ENCODE data around the gene HOXA4. TPM values are rescaled to one million over a fixed set of nuclear protein-coding genes. Genes with fewer than 3 reads are reported as not detected.

The HOXA4 gene
- total and polyA plus RNA-seq, 12 donors = 0.20 to 1.2 (median 0.59) TPM; not detected in 4

DNA sequence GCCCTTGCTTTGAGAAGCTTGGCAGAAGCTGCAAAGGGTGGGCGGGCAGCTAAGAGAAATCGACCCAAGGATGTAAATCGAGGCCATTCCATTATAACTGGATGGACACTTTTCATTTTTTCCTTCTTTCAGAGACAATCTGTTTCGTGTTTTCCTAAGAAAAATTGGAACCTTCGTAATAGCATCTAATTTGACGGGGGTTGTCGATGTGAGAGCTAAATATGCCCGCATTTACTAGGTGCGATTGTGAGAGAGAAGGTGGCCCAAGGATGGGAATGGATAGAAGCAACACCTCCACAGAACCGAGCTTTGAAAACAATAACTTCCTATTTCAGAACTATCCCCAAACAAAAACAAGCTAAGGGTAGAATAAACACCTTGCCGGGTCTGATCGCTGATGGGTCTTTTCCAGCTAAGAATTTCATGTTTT, 848 bp upstream of the HOXA4 start:
- H3K27ac ChIP-seq = peak overlapping the region in 2 of 10 donors; percentile 60 to 73
- intact Hi-C loops (cut with DNase I) = loop anchor here in 1 of 10 donors (5.0 kb wide), 1 partner anchor 34 kb away; the partner anchor contains the start of gene HOXA1
- no peak for TF ChIP-seq CTCF (IDR thresholded peaks at IDR 0.05)
- no peak for ATAC-seq
- peaks cover 45 to 100% (median 99%) of the 10 kb centered on the region in 7 donors for H3K27me3 ChIP-seq
- DNase-seq = no peak
- no peaks in the 10 kb centered on the region for H3K9me3 ChIP-seq
- H3K4me1 ChIP-seq = peaks cover 0 to 14% (median 0%) of the 10 kb centered on the region in 9 donors
- no peaks in the 10 kb centered on the region for H3K36me3 ChIP-seq
- H3K4me3 ChIP-seq = peak overlapping the region in 9 of 10 donors; percentile 17 to 58 (median 48)
- WGBS, 2 donors = 19 to 20% methylated on average over 12 of the region's 12 CpGs

DNA sequence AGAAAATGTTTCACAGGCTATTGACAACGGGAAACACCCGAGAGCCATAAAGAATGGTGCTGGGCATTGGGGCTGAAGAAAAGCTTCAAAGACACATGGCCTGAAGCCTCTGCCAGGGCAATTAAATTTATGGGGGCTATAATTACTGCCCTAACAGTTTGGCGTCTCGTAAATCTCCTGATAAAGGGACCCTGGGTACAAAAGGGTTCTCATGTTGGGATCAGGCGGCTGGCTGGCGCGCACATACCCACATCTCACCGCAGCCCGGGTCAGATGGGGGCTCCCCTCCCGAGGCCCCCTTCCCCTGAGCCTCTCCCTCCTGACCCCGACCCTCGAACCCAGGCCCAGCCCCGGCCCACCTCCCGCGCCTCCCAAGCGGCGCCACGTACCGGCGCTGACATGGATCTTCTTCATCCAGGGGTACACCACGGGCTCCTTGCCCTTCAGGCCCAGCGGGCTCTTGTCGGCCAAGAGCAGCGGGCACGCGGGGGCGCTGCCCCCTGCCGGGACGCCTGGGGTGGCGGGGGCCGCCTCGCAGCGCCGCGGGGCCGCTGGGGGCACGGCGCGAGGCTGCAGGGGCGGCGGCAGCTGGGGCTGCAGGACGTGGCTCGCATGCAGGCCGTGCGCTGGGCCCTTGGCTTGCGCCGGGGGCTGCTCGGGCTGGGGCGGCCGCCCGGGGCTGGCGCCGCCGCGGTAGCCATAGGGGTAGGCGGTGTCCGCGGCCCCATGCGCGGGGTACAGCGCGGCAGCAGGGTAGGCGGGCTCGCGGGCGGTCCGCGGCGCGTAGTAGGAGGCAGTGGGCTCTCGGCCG, 623 bp downstream of the HOXA4 start:
- 4 to 5% methylated on average over 66 to 72 of the region's 72 CpGs for WGBS, 2 donors
- Histone ChIP-seq H3K27me3 (peaks cover 44 to 100% (median 99%) of the 10 kb centered on the region in 7 donors), H3K27ac (peak overlapping the region in 7 of 10 donors; percentile 28 to 88 (median 70)), H3K4me1 (peaks cover 0 to 11% (median 0%) of the 10 kb centered on the region in 9 donors), H3K9me3 (no peaks in the 10 kb centered on the region), H3K4me3 (peak overlapping the region in 9 of 10 donors; percentile 17 to 58 (median 48)), H3K36me3 (no peaks in the 10 kb centered on the region)
- peak in 1 of 9 donors; percentile 3 for TF ChIP-seq CTCF (IDR thresholded peaks at IDR 0.05)
- no peak for DNase-seq
- ATAC-seq = peak in 3 of 8 donors; percentile 10 to 34 (median 28)
- intact Hi-C loops (cut with DNase I) = loop anchor here in 1 of 10 donors (5.0 kb wide), 1 partner anchor 33 kb away; the partner anchor contains the start of gene HOXA1

- Histone ChIP-seq H3K27me3 (peaks cover 42 to 100% (median 99%) of the 10 kb centered on the region in 7 donors), H3K4me1 (peaks cover 0 to 11% (median 0%) of the 10 kb centered on the region in 9 donors), H3K36me3 (no peaks in the 10 kb centered on the region), H3K27ac (peak overlapping the region in 1 of 10 donors; percentile 88), H3K9me3 (no peaks in the 10 kb centered on the region), H3K4me3 (peak overlapping the region in 4 of 10 donors; percentile 39 to 58 (median 51))
- intact Hi-C loops (cut with DNase I) = no loop called here
- ATAC-seq = no peak
- no peak for DNase-seq
- TF ChIP-seq CTCF (IDR thresholded peaks at IDR 0.05) = no peak
- WGBS, 2 donors = 22 to 23% methylated on average over 28 of the region's 28 CpGs
Observed at GRCh38 chr7:27128776-27129728, 1.5 kb downstream of the HOXA4 start.

DNA sequence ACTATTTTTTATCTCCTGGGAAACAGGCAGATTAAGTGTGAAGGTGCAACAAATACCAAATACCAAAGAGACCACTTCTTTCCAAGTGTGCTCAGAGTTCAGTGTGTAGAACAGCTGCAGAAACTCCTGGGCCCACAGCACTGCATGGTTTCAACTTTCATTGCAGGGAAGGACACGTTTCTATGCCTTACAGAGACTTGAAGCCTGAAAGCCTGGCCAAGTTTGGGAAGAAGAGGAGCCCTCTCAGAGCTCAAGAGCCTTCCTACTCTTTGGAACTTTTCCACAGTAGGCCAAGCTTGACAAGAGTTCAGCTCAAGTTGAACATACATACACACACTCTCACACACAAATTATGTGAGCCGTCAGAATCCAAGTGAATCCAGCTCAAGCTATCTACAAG, 2.5 kb downstream of the HOXA4 start:
- Histone ChIP-seq H3K4me3 (no peak overlapping the region), H3K27ac (no peak overlapping the region), H3K27me3 (peaks cover 51 to 100% (median 99%) of the 10 kb centered on the region in 7 donors), H3K9me3 (no peaks in the 10 kb centered on the region), H3K4me1 (peaks cover 0 to 11% (median 0%) of the 10 kb centered on the region in 9 donors), H3K36me3 (no peaks in the 10 kb centered on the region)
- TF ChIP-seq CTCF (IDR thresholded peaks at IDR 0.05) = no peak
- DNase-seq (no peak), ATAC-seq (no peak)
- WGBS, 2 donors = 24% methylated on average over 2 of the region's 2 CpGs
- intact Hi-C loops (cut with DNase I) = no loop called here

Data from heart right ventricle (tissue), 16 donors.